HEK293 (cell line): ENCODE measurements around the gene LBHD1.
A peak's percentile ranks its signal among the peaks of the same experiment; 100 is the strongest.

Experiments used
- CTCF ChIA-PET: fragments of 350-600 bp; formaldehyde crosslinking; extraction: SDS; loops from one replicate; lab custom pipeline; 2021; ENCODE audit warnings: antibody characterized with exemption; lab: Yijun Ruan, JAX
- POLR2A ChIA-PET: fragments of 300-600 bp; formaldehyde crosslinking; extraction: SDS; loops from one replicate; lab custom pipeline; 2020; ENCODE audit warnings: antibody characterized with exemption, inconsistent platforms; lab: Yijun Ruan, JAX
- H3K27ac ChIP-seq: fragments of 200-500 bp; sonication (Bioruptor generic); 2 replicates; pipeline ENCODE4 v1.5.1; 2014; ENCODE audit warnings: low read depth, low read length, control low read depth, inconsistent platforms; ENCODE audit errors: extremely low read depth
- H3K36me3 ChIP-seq, 2 experiments: fragments of 200-500 bp in 1 of 2; sonication (Bioruptor generic) in 1 of 2; 1 replicate in 1 of 2; 2 replicates in 1 of 2; pipeline ENCODE4 v1.5.1; 2014 to 2017; ENCODE audit warnings: inconsistent platforms in 2 of 2, low read length in 2 of 2; ENCODE audit not compliant: control insufficient read depth in 2 of 2, insufficient read depth in 1 of 2
- H3K4me1 ChIP-seq: fragments of 200-500 bp; sonication (Bioruptor generic); 2 replicates; pipeline ENCODE4 v1.5.1; 2014; ENCODE audit warnings: mild to moderate bottlenecking, low read length, inconsistent platforms; ENCODE audit not compliant: control insufficient read depth, insufficient read depth
- H3K4me3 ChIP-seq: 2 replicates; pipeline ENCODE4 v1.5.1; 2011; ENCODE audit warnings: low read depth, mild to moderate bottlenecking, control low read depth, low read length, moderate library complexity
- H3K9me3 ChIP-seq: fragments of 200-500 bp; sonication (Bioruptor generic); 2 replicates; pipeline ENCODE4 v1.5.1; 2014; ENCODE audit warnings: low read depth, low read length, inconsistent platforms; ENCODE audit not compliant: control insufficient read depth, insufficient read depth
- GLI2 ChIP-seq: fragments of 450-650 bp; formaldehyde crosslinking; IDR thresholded peaks from 2 replicates; pipeline ENCODE4; 2017; ENCODE audit warnings: missing biosample characterization, missing genetic modification characterization, low read depth, borderline replicate concordance
- GLIS2 ChIP-seq: fragments of 450-650 bp; formaldehyde crosslinking; IDR thresholded peaks from 2 replicates; pipeline ENCODE4 v1.5.1; 2016; ENCODE audit warnings: missing biosample characterization, missing genetic modification characterization
- HOXD13 ChIP-seq: sonication (generic); formaldehyde crosslinking; IDR thresholded peaks from 2 replicates; pipeline ENCODE4 v1.8.0; 2022; ENCODE audit warnings: missing genetic modification reagents, borderline replicate concordance
- KLF9 ChIP-seq: fragments of 450-650 bp; formaldehyde crosslinking; IDR thresholded peaks from 2 replicates; pipeline ENCODE4 v1.5.1; 2016; ENCODE audit warnings: missing biosample characterization, missing genetic modification characterization, low read depth
- OVOL3 ChIP-seq: fragments of 450-650 bp; formaldehyde crosslinking; IDR thresholded peaks from 2 replicates; pipeline ENCODE4 v1.5.1; 2016; ENCODE audit warnings: missing biosample characterization, missing genetic modification characterization
- PRDM2 ChIP-seq: fragments of 450-650 bp; formaldehyde crosslinking; IDR thresholded peaks from 2 replicates; pipeline ENCODE4 v1.5.1; 2016; ENCODE audit warnings: missing biosample characterization, missing genetic modification characterization, borderline replicate concordance
- PRDM4 ChIP-seq: fragments of 450-650 bp; formaldehyde crosslinking; IDR thresholded peaks from 2 replicates; pipeline ENCODE4 v1.5.1; 2017; ENCODE audit warnings: missing biosample characterization, missing genetic modification characterization
- SALL2 ChIP-seq: fragments of 450-650 bp; formaldehyde crosslinking; IDR thresholded peaks from 2 replicates; pipeline ENCODE4 v1.5.0; 2017; ENCODE audit warnings: missing biosample characterization, mild to moderate bottlenecking, missing genetic modification characterization, borderline replicate concordance
- SCRT2 ChIP-seq: fragments of 450-650 bp; formaldehyde crosslinking; IDR thresholded peaks from 2 replicates; pipeline ENCODE4 v1.5.1; 2016; ENCODE audit warnings: missing biosample characterization, missing genetic modification characterization
- ZBTB17 ChIP-seq: fragments of 450-650 bp; formaldehyde crosslinking; IDR thresholded peaks from 2 replicates; pipeline ENCODE4 v1.5.1; 2016; ENCODE audit warnings: missing biosample characterization, missing genetic modification characterization
- ZBTB20 ChIP-seq: fragments of 450-650 bp; formaldehyde crosslinking; IDR thresholded peaks from 2 replicates; pipeline ENCODE4 v1.5.1; 2016; ENCODE audit warnings: missing biosample characterization, missing genetic modification characterization
- ZEB2 ChIP-seq: fragments of 450-650 bp; formaldehyde crosslinking; IDR thresholded peaks from 2 replicates; pipeline ENCODE4 v1.5.1; 2016; ENCODE audit warnings: missing biosample characterization, missing genetic modification characterization
- ZFHX2 ChIP-seq: fragments of 450-650 bp; formaldehyde crosslinking; conservative IDR thresholded peaks from 2 replicates; pipeline ENCODE4 v1.5.1; 2016; ENCODE audit warnings: missing biosample characterization, missing genetic modification characterization
- ZNF132 ChIP-seq: fragments of 450-650 bp; formaldehyde crosslinking; IDR thresholded peaks from 2 replicates; pipeline ENCODE4 v1.5.1; 2017; ENCODE audit warnings: missing biosample characterization, missing genetic modification characterization, borderline replicate concordance
- ZNF133 ChIP-seq: fragments of 450-650 bp; formaldehyde crosslinking; IDR thresholded peaks from 2 replicates; pipeline ENCODE4 v1.5.1; 2016; ENCODE audit warnings: missing biosample characterization, missing genetic modification characterization
- ZNF157 ChIP-seq: fragments of 450-650 bp; formaldehyde crosslinking; IDR thresholded peaks from 2 replicates; pipeline ENCODE4 v1.5.1; 2016; ENCODE audit warnings: missing biosample characterization, missing genetic modification characterization
- ZNF221 ChIP-seq: fragments of 450-650 bp; formaldehyde crosslinking; IDR thresholded peaks from 2 replicates; pipeline ENCODE4 v1.5.1; 2017; ENCODE audit warnings: missing biosample characterization, missing genetic modification characterization, borderline replicate concordance
- ZNF394 ChIP-seq: fragments of 450-650 bp; formaldehyde crosslinking; IDR thresholded peaks from 2 replicates; pipeline ENCODE4 v1.5.1; 2016; ENCODE audit warnings: missing biosample characterization, missing genetic modification characterization, mild to moderate bottlenecking, moderate library complexity, borderline replicate concordance
- ZNF404 ChIP-seq: fragments of 450-650 bp; formaldehyde crosslinking; IDR thresholded peaks from 2 replicates; pipeline ENCODE4 v1.5.1; 2017; ENCODE audit warnings: missing biosample characterization, missing genetic modification characterization
- ZNF423 ChIP-seq: fragments of 450-650 bp; formaldehyde crosslinking; IDR thresholded peaks from 2 replicates; pipeline ENCODE4 v1.5.1; 2016; ENCODE audit warnings: missing biosample characterization, missing genetic modification characterization
- ZNF544 ChIP-seq: fragments of 450-650 bp; formaldehyde crosslinking; IDR thresholded peaks from 2 replicates; pipeline ENCODE4 v1.5.0; 2017; ENCODE audit warnings: missing biosample characterization, missing genetic modification characterization
- ZNF76 ChIP-seq: fragments of 450-650 bp; formaldehyde crosslinking; IDR thresholded peaks from 2 replicates; pipeline ENCODE4; 2016; ENCODE audit warnings: low read depth, missing biosample characterization, missing genetic modification characterization, borderline replicate concordance
- ZSCAN5A ChIP-seq: fragments of 450-650 bp; formaldehyde crosslinking; IDR thresholded peaks from 2 replicates; pipeline ENCODE4 v1.5.1; 2016; ENCODE audit warnings: missing biosample characterization, missing genetic modification characterization
- TF ChIP-seq, protein P1 (sequence below): fragments of 450-650 bp; formaldehyde crosslinking; IDR thresholded peaks from 2 replicates; pipeline ENCODE4 v1.5.1; 2016; ENCODE audit warnings: missing biosample characterization, missing genetic modification characterization

Gene LBHD1

GRCh38 chr11:62664405-62665074 lies 7.5 kb downstream of the LBHD1 start (continued):
- peak; percentile 51 for TF ChIP-seq ZFHX2 (tag by site-specific recombination)
- peak; percentile 25; the same call in 1 of the 2 replicates for TF ChIP-seq SCRT2 (tag by site-specific recombination)
- TF ChIP-seq KLF9 (tag by site-specific recombination) = 0 out of 2 replicates have a peak, but pooled peaks have one; percentile 12
- TF ChIP-seq ZEB2 (tag by site-specific recombination) = no peak
- 0 out of 2 replicates have a peak, but pooled peaks have one; percentile 11 for TF ChIP-seq ZNF394 (tag by site-specific recombination)
- no peak for TF ChIP-seq SALL2 (tag by site-specific recombination)
- peak; percentile 41; the same call in 1 of the 2 replicates for TF ChIP-seq GLIS2 (tag by site-specific recombination)
- TF ChIP-seq ZBTB20 (tag by site-specific recombination) = peak; percentile 89
- TF ChIP-seq ZNF404 (tag by site-specific recombination) = no peak
- TF ChIP-seq HOXD13 = no peak
- no peak for TF ChIP-seq GLI2

DNA sequence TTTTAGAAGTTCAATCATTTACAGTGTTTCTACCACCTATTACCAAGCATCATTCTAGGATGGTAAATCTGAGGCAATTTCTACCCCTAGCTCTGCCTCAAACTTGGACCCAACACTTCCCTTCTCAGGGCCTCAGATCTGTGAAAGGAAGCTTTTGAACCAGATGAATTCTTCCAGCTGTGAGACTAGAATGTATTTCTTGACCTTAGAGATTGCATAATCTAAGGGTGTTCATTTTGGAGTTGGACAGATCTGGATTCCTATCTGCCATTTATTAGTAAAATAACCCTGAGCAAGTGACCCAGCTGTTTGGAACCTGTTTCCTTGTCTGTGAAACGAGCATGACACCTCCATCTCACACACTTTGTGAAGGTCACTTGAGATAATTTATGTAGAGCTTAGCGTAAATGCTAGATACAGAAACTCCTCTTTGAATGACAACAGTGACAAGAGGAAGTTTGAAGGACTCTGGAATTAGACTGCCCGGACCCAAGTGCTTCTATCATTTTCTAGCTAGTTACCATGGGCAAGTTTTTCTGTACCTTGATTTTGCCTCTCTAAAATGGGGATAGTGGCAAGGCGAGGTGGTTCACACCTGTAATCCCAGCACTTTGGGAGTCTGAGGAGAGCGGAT lies 15.2 kb downstream of the LBHD1 start:
- Histone ChIP-seq H3K27ac (no peak overlapping the region), H3K4me3 (no peak overlapping the region), H3K9me3 (no peaks in the 10 kb centered on the region), H3K4me1 (no peaks in the 10 kb centered on the region), H3K36me3 (no peaks in the 10 kb centered on the region)
- TF ChIP-seq ZSCAN5A (no peak), PRDM2 (tag by site-specific recombination) (no peak), ZNF221 (no peak), ZNF133 (tag by site-specific recombination) (no peak), OVOL3 (tag by site-specific recombination) (no peak), KLF9 (tag by site-specific recombination) (no peak), ZNF423 (no peak), SALL2 (tag by site-specific recombination) (no peak), ZNF76 (no peak), ZNF544 (tag by site-specific recombination) (no peak), PRDM4 (no peak), ZBTB17 (tag by site-specific recombination) (no peak), ZNF157 (tag by site-specific recombination) (no peak), ZNF132 (no peak)
- TF ChIP-seq, protein P1, sequence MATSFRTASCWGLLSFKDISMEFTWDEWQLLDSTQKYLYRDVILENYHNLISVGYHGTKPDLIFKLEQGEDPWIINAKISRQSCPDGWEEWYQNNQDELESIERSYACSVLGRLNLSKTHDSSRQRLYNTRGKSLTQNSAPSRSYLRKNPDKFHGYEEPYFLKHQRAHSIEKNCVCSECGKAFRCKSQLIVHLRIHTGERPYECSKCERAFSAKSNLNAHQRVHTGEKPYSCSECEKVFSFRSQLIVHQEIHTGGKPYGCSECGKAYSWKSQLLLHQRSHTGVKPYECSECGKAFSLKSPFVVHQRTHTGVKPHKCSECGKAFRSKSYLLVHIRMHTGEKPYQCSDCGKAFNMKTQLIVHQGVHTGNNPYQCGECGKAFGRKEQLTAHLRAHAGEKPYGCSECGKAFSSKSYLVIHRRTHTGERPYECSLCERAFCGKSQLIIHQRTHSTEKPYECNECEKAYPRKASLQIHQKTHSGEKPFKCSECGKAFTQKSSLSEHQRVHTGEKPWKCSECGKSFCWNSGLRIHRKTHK (tag by site-specific recombination) = no peak
- CTCF ChIA-PET = interaction anchor here (0.7 to 1.6 kb wide), 5 partner anchors 18 to 104 kb away, joined by 3 to 9 read pairs (median 3); partner anchors contain the start of gene TUT1
- POLR2A ChIA-PET = interaction anchor here (1.0 to 4.6 kb wide), 6 partner anchors 8 to 184 kb away, joined by 3 to 72 read pairs (median 9); partner anchors contain the start of genes C11orf98, CSKMT, GANAB and LBHD1
